Endothelial cell of hepatic sinusoid (primary cell): ENCODE results near the gene MED15.
"Not testable (repeated sequence)": the region's sequence is repeated elsewhere in the genome, so short reads cannot be mapped to it uniquely, and the experiment has no call there.

Experiments
- in situ Hi-C: cut with HindIII; loops from 2 replicates; pipeline ENCODE4 v1.10.0; 2017; ENCODE audit warnings: low sequenced_read_pairs

The MED15 gene

GRCh38 chr22:20507253-20508066 lies at the start of gene MED15:
MED15 (plus strand) TSS chr22:20507610; CDS start chr22:20507679, 69 bp downstream.
- in situ Hi-C loops: no loop called here

GRCh38 chr22:20458530-20459151 lies 48.8 kb upstream of the MED15 start:
- in situ Hi-C loops: loop anchor here (5.0 kb wide), 1 partner anchor 36 kb away; no protein-coding TSS in a partner anchor

GRCh38 chr22:20459152-20459542 lies 48.3 kb upstream of the MED15 start:
- in situ Hi-C loops: loop anchor here (5.0 kb wide), 1 partner anchor 37 kb away; no protein-coding TSS in a partner anchor

GRCh38 chr22:20459862-20460261 lies 47.5 kb upstream of the MED15 start:
- in situ Hi-C loops: loop anchor here (5.0 kb wide), 1 partner anchor 38 kb away; no protein-coding TSS in a partner anchor

- in situ Hi-C loops: no loop called here
These were observed 43.9 kb upstream of the MED15 start for GRCh38 chr22:20463324-20464095.

- in situ Hi-C loops: no loop called here
These were observed 43.3 kb upstream of the MED15 start for GRCh38 chr22:20464096-20464614.

GRCh38 chr22:20464912-20465758 lies 42.3 kb upstream of the MED15 start:
- in situ Hi-C loops: no loop called here

GRCh38 chr22:20465759-20466077 lies 41.7 kb upstream of the MED15 start:
- in situ Hi-C loops: no loop called here

- in situ Hi-C loops: no loop called here
These were observed 40.6 kb upstream of the MED15 start for GRCh38 chr22:20466659-20467379.

GRCh38 chr22:20469110-20469868 lies 38.1 kb upstream of the MED15 start:
- in situ Hi-C loops: no loop called here

GRCh38 chr22:20470525-20470924 lies 36.9 kb upstream of the MED15 start:
- in situ Hi-C loops: not testable (repeated sequence)

- in situ Hi-C loops: no loop called here
These were observed 36.1 kb upstream of the MED15 start for GRCh38 chr22:20471126-20471833.

- in situ Hi-C loops: no loop called here
These were observed 34.6 kb upstream of the MED15 start for GRCh38 chr22:20472629-20473442.

GRCh38 chr22:20475115-20475436 lies 32.3 kb upstream of the MED15 start:
- in situ Hi-C loops: no loop called here

GRCh38 chr22:20475569-20475968 lies 31.8 kb upstream of the MED15 start:
- in situ Hi-C loops: not testable (repeated sequence)

GRCh38 chr22:20478059-20478458 lies 29.4 kb upstream of the MED15 start:
- in situ Hi-C loops: not testable (repeated sequence)

GRCh38 chr22:20479612-20480196 lies 27.7 kb upstream of the MED15 start:
- in situ Hi-C loops: no loop called here
